Rectal smooth muscle tissue (tissue), 1 donor: ENCODE measurements around the gene UNC5B.
"Not testable (repeated sequence)": the region's sequence is repeated elsewhere in the genome, so short reads cannot be mapped to it uniquely, and the experiment has no call there.

ENCODE experiments used
- H3K27ac ChIP-seq: one replicate; pipeline ENCODE4 v1.7.0; 2013; ENCODE audit warnings: low read depth, low read length, inconsistent platforms
- H3K27me3 ChIP-seq: one replicate; pipeline ENCODE4 v1.7.0; 2013; ENCODE audit warnings: low read length; ENCODE audit not compliant: control insufficient read depth, insufficient read depth
- H3K36me3 ChIP-seq: one replicate; pipeline ENCODE4 v1.7.0; 2013; ENCODE audit warnings: low read length; ENCODE audit not compliant: control insufficient read depth, insufficient read depth
- H3K4me1 ChIP-seq: one replicate; pipeline ENCODE4 v1.7.0; 2013; ENCODE audit warnings: low read length; ENCODE audit not compliant: control insufficient read depth, insufficient read depth
- H3K4me3 ChIP-seq: one replicate; pipeline ENCODE4 v1.7.0; 2013; ENCODE audit warnings: low read length
- H3K9ac ChIP-seq: one replicate; pipeline ENCODE4 v1.7.0; 2013; ENCODE audit warnings: low read length

Gene UNC5B

GRCh38 chr10:71292624-71293445 lies 80.5 kb downstream of the UNC5B start:
- no peaks in the 10 kb centered on the region for H3K4me1 ChIP-seq
- no peak overlapping the region for H3K27ac ChIP-seq

GRCh38 chr10:71293446-71294084 lies 81.2 kb downstream of the UNC5B start:
- H3K27me3 ChIP-seq, result no peaks in the 10 kb centered on the region
- no peak overlapping the region for H3K27ac ChIP-seq
- H3K36me3 ChIP-seq, result no peaks in the 10 kb centered on the region
- no peaks in the 10 kb centered on the region for H3K4me1 ChIP-seq
- no peak overlapping the region for H3K9ac ChIP-seq
- H3K4me3 ChIP-seq, result no peak overlapping the region

More at GRCh38 chr10:71292624-71293445, 80.5 kb downstream of the UNC5B start:
- no peaks in the 10 kb centered on the region for H3K27me3 ChIP-seq
- H3K36me3 ChIP-seq, result no peaks in the 10 kb centered on the region
- H3K4me3 ChIP-seq, result no peak overlapping the region
- no peak overlapping the region for H3K9ac ChIP-seq

DNA sequence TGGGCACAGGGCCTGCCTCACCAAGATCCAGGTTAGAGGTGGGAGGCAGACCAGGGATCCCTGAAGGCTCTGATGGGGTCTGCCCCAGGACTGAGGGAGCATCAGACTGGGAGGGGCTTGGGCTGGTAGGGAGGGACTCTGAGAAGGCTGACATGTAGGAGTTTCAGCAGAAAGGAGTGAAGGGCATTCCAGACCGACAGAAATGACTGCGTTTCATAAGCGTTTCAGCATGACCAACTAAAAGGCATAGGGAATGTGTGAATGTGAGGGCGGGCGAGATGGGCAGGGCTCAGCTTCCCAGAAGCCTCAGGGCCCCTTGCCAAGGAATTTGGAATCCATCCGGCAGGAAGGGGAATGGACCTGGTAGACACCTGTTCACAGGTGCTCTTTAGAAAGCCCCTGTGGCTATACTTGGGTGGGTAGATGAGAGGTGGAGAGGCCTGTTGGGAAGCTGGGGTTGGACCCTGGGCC lies 81.8 kb downstream of the UNC5B start:
- no peaks in the 10 kb centered on the region for H3K4me1 ChIP-seq
- H3K27me3 ChIP-seq, result no peaks in the 10 kb centered on the region
- no peak overlapping the region for H3K9ac ChIP-seq
- no peak overlapping the region for H3K4me3 ChIP-seq
- H3K27ac ChIP-seq, result no peak overlapping the region
- no peaks in the 10 kb centered on the region for H3K36me3 ChIP-seq

GRCh38 chr10:71294856-71295255 lies 82.5 kb downstream of the UNC5B start:
- Histone ChIP-seq H3K4me1 (no peaks in the 10 kb centered on the region), H3K9ac (no peak overlapping the region), H3K4me3 (no peak overlapping the region), H3K27ac (no peak overlapping the region), H3K27me3 (no peaks in the 10 kb centered on the region), H3K36me3 (no peaks in the 10 kb centered on the region)

GRCh38 chr10:71295641-71296040 lies 83.3 kb downstream of the UNC5B start:
- no peaks in the 10 kb centered on the region for H3K4me1 ChIP-seq

DNA sequence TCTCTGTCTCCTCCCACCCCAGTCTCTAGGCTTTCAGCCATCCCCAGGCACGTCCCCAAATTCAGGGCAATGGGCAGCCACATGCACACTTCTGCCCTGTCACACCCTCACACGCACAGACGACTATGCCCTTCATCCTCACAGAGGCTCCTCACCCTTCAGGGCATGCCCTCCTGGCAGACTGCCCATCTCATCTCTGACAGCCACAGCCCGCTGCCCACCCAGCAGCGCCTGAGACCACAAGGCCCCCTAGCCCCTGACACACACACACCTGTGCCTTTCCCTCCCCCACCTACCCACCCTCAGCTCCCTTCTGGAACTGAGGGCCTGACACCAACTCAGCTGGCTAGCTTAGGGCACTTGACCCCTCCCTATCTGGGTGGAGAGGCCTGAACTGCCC lies 83.7 kb downstream of the UNC5B start:
- Histone ChIP-seq H3K36me3 (no peaks in the 10 kb centered on the region), H3K4me1 (no peaks in the 10 kb centered on the region)

More at GRCh38 chr10:71295641-71296040, 83.3 kb downstream of the UNC5B start:
- no peak overlapping the region for H3K27ac ChIP-seq
- no peak overlapping the region for H3K4me3 ChIP-seq
- no peak overlapping the region for H3K9ac ChIP-seq
- no peaks in the 10 kb centered on the region for H3K27me3 ChIP-seq
- no peaks in the 10 kb centered on the region for H3K36me3 ChIP-seq

DNA sequence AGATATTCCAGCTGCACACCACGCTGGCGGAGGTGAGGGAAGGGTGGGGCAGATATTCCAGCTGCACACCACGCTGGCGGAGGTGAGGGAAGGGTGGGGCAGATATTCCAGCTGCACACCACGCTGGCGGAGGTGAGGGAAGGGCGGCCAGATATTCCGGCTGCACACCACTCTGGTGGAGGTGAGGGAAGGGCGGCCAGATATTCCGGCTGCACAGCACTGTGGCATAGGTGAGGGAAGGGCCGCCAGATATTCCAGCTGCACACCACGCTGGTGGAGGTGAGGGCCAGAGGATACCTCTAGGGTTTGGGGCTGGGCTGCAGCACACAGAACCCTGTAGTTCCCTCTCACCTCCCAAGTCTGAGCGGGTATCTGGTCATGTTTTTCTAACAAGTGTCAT lies 84.4 kb downstream of the UNC5B start:
- H3K9ac ChIP-seq, H3K27me3 ChIP-seq, H3K4me1 ChIP-seq, H3K27ac ChIP-seq, H3K36me3 ChIP-seq, H3K4me3 ChIP-seq: not testable (repeated sequence)

More for the DNA sequence above, 83.7 kb downstream of the UNC5B start:
- Histone ChIP-seq H3K4me3 (no peak overlapping the region), H3K27me3 (no peaks in the 10 kb centered on the region), H3K9ac (no peak overlapping the region), H3K27ac (no peak overlapping the region)

DNA sequence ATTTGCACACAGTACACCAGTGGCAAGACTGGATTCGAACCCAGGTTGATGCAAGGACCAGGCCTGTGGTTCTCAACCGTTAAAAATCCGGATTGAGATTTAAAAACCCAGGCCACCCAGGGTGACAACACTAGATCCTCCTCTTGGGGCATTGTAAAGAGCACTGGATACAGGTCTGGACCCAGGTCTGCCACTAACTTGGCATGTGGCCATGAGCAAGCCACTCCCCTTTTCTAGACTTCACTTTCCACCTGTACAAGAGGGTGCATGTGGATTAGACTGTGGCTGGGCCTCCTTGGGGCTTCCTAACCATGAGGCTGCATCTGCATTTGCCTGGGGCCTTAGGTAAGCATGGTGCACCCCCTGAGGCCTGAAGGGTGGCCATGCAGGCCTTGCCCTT lies 85.0 kb downstream of the UNC5B start:
- Histone ChIP-seq H3K9ac (no peak overlapping the region), H3K4me1 (no peaks in the 10 kb centered on the region), H3K4me3 (no peak overlapping the region), H3K36me3 (no peaks in the 10 kb centered on the region), H3K27me3 (no peaks in the 10 kb centered on the region), H3K27ac (no peak overlapping the region)

DNA sequence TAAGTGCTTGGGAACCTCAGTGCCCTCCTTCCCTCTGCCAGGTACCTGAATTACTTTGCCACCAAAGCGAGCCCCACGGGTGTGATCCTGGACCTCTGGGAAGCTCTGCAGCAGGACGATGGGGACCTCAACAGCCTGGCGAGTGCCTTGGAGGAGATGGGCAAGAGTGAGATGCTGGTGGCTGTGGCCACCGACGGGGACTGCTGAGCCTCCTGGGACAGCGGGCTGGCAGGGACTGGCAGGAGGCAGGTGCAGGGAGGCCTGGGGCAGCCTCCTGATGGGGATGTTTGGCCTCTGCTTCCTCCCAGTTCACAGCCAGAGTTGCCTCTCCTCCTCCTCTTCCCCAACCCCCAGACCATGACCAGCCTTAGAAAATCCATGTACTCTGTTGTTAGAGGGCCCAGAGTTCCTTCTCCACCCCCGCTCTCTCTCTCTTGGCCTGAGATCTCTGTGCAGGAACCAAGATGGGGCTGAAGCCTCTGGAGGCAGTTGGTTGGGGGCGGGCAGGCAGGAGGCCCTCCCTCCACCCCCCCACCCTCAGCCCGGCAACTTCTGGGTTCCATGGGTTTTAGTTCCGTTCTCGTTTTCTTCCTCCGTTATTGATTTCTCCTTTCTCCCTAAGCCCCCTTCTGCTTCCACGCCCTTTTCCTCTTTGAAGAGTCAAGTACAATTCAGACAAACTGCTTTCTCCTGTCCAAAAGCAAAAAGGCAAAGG lies 86.9 kb downstream of the UNC5B start:
- H3K27ac ChIP-seq, result no peak overlapping the region
- no peak overlapping the region for H3K9ac ChIP-seq
- H3K36me3 ChIP-seq, result no peaks in the 10 kb centered on the region
- H3K4me3 ChIP-seq, result no peak overlapping the region
- H3K27me3 ChIP-seq, result no peaks in the 10 kb centered on the region
- H3K4me1 ChIP-seq, result no peaks in the 10 kb centered on the region

DNA sequence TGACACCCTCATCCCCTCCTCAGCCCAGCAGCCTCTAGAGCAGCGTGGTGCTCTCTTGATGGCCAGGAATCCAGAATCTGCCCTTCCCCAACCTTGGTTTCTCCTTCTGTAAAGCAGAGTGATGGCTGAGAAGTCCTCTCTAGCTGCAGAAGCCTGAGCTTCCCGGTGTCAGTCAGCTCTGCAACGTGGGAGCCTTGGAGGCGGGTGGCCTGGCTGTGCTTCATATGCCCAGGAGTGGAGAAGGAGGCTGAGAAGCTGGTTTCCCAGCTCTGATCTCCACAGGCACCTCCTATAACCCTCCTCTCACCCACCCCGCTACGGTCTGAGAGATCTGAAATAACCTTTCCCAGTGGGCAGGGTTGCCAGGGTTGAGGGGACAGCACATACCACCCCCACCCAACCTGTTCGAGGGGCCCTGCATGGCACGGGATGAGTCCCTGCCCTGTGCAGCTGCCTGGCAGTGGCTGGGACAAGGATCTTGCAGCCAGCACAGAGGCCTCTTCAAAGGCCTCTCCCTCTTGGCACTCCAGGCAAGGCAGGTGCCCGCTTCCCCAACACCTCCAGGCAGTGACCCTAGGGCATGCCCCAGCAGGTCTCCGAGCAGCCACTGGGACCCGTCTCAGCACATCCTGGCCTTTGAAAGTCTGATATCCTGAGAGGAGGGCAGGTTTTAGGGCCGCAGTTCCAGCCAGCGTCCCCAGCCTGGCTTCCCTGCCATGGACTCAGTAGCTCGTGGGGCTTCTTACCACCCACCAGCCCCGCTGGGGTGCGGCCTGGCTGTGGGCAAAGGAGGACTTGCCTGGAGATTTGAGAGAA lies 88.4 kb downstream of the UNC5B start:
- Histone ChIP-seq H3K36me3 (no peaks in the 10 kb centered on the region), H3K9ac (no peak overlapping the region), H3K4me1 (no peaks in the 10 kb centered on the region), H3K4me3 (no peak overlapping the region), H3K27ac (no peak overlapping the region), H3K27me3 (no peaks in the 10 kb centered on the region)

- H3K27me3 ChIP-seq, result no peaks in the 10 kb centered on the region
- H3K9ac ChIP-seq, result no peak overlapping the region
- H3K4me1 ChIP-seq, result no peaks in the 10 kb centered on the region
- H3K36me3 ChIP-seq, result no peaks in the 10 kb centered on the region
- no peak overlapping the region for H3K4me3 ChIP-seq
- H3K27ac ChIP-seq, result no peak overlapping the region
Observed at GRCh38 chr10:71301371-71301916, 89.1 kb downstream of the UNC5B start.
